IMR-90 (cell line): Measurements from ENCODE around the gene LPGAT1. TPM values are rescaled to one million over a fixed set of nuclear protein-coding genes. Genes with fewer than 3 reads are reported as not detected.
A peak's percentile ranks its signal among the peaks of the same experiment; 100 is the strongest.

ENCODE experiments used
- ATAC-seq: fragments of 200-7000 bp; cut with Tn5 transposase; 2 replicates; pipeline ENCODE4 v1.9.1; 2020; ENCODE audit warnings: low read depth, mild to moderate bottlenecking, moderate library complexity
- BruUV-seq: library from RNA; stranded (reverse); fragments of 400-500 nt; replicated peaks from 2 replicates; lab custom pipeline; 2021; lab: Mats Ljungman, UMichigan
- CTCF ChIA-PET: fragments of 300-600 bp; formaldehyde crosslinking; extraction: SDS; loops from one replicate; lab custom pipeline; 2021; ENCODE audit warnings: antibody characterized with exemption; lab: Yijun Ruan, JAX
- POLR2A ChIA-PET: fragments of 300-600 bp; sonication (Branson Sonifier 250); formaldehyde crosslinking; loops from one replicate; lab custom pipeline; 2022; ENCODE audit warnings: antibody characterized with exemption; ENCODE audit not compliant: unreplicated experiment; lab: Charles Lee
- DNase-seq: peaks from one replicate; pipeline ENCODE4 v3.0.0; 2013
- H2AFZ ChIP-seq: replicated peaks from 2 replicates; pipeline ENCODE3; 2013; ENCODE audit warnings: low read length, mild to moderate bottlenecking; ENCODE audit not compliant: poor library complexity
- H2AK5ac ChIP-seq: 2 replicates; pipeline ENCODE4 v1.6.1; 2013; ENCODE audit warnings: low read depth, low read length, inconsistent platforms
- H2AK9ac ChIP-seq: replicated peaks from 2 replicates; pipeline ENCODE3; 2013; ENCODE audit warnings: mild to moderate bottlenecking, low read depth, low read length, moderate library complexity; ENCODE audit not compliant: poor library complexity
- H2BK120ac ChIP-seq: 2 replicates; pipeline ENCODE4 v1.6.1; 2013; ENCODE audit warnings: low read depth, low read length, inconsistent platforms
- H2BK15ac ChIP-seq: 3 replicates; pipeline ENCODE4 v1.6.1; 2013; ENCODE audit warnings: low read depth, low read length, inconsistent platforms
- H2BK20ac ChIP-seq: 2 replicates; pipeline ENCODE4 v1.6.1; 2013; ENCODE audit warnings: low read depth, mild to moderate bottlenecking, inconsistent platforms, low read length, moderate library complexity
- H2BK5ac ChIP-seq: 2 replicates; pipeline ENCODE4 v1.6.1; 2013; ENCODE audit warnings: mild to moderate bottlenecking, low read depth, low read length, inconsistent platforms; ENCODE audit not compliant: poor library complexity, severe bottlenecking
- H3K14ac ChIP-seq: replicated peaks from 2 replicates; pipeline ENCODE4 v1.6.1; 2013; ENCODE audit warnings: low read depth, low read length, inconsistent platforms
- H3K18ac ChIP-seq: 2 replicates; pipeline ENCODE4 v1.6.1; 2013; ENCODE audit warnings: low read depth, low read length, control low read depth
- H3K23ac ChIP-seq: 2 replicates; pipeline ENCODE4 v1.6.1; 2013; ENCODE audit warnings: low read depth, low read length, inconsistent platforms
- H3K27ac ChIP-seq: 2 replicates; pipeline ENCODE4 v1.5.1; 2013; ENCODE audit warnings: mild to moderate bottlenecking, control low read depth, low read length; ENCODE audit not compliant: insufficient read depth
- H3K27me3 ChIP-seq: 2 replicates; pipeline ENCODE4 v1.6.1; 2013; ENCODE audit warnings: low read length; ENCODE audit not compliant: control insufficient read depth, insufficient read depth
- H3K36me3 ChIP-seq: 2 replicates; pipeline ENCODE4 v1.6.1; 2013; ENCODE audit warnings: low read length, mixed read lengths; ENCODE audit not compliant: control insufficient read depth, insufficient read depth
- H3K4ac ChIP-seq: 2 replicates; pipeline ENCODE4 v1.6.1; 2013; ENCODE audit warnings: low read depth, low read length, inconsistent platforms
- H3K4me1 ChIP-seq: 2 replicates; pipeline ENCODE4 v1.6.1; 2013; ENCODE audit warnings: low read length, mixed read lengths; ENCODE audit not compliant: control insufficient read depth, insufficient read depth
- H3K4me2 ChIP-seq: 2 replicates; pipeline ENCODE4 v1.6.1; 2013; ENCODE audit warnings: low read depth, mild to moderate bottlenecking, control low read depth, low read length, moderate library complexity
- H3K4me3 ChIP-seq: 2 replicates; pipeline ENCODE4 v1.5.1; 2013; ENCODE audit warnings: low read depth, mild to moderate bottlenecking, control low read depth, low read length, moderate library complexity; ENCODE audit not compliant: insufficient read depth
- H3K56ac ChIP-seq: 2 replicates; pipeline ENCODE4 v1.6.1; 2013; ENCODE audit warnings: low read length, inconsistent platforms; ENCODE audit not compliant: insufficient read depth; ENCODE audit errors: extremely low read depth
- H3K79me1 ChIP-seq, 2 experiments: 2 replicates each; pipeline ENCODE4 v1.6.1; 2013; ENCODE audit warnings: low read length in 2 of 2, inconsistent platforms in 1 of 2, low read depth in 1 of 2
- H3K9ac ChIP-seq: 2 replicates; pipeline ENCODE4 v1.6.1; 2013; ENCODE audit warnings: low read depth, low read length, control low read depth
- H3K9me1 ChIP-seq: 2 replicates; pipeline ENCODE4 v1.6.1; 2013; ENCODE audit warnings: low read length, inconsistent platforms; ENCODE audit not compliant: insufficient read depth
- H3K9me3 ChIP-seq: 2 replicates; pipeline ENCODE4 v1.6.1; 2013; ENCODE audit warnings: low read length; ENCODE audit not compliant: control insufficient read depth, insufficient read depth
- H4K20me1 ChIP-seq: 2 replicates; pipeline ENCODE4 v1.6.1; 2013; ENCODE audit warnings: low read length, inconsistent platforms; ENCODE audit not compliant: insufficient read depth
- H4K5ac ChIP-seq: 2 replicates; pipeline ENCODE4 v1.6.1; 2013; ENCODE audit warnings: mild to moderate bottlenecking, low read depth, low read length, control low read depth
- H4K8ac ChIP-seq, 2 experiments: 2 replicates each; pipeline ENCODE4 v1.6.1; 2013; ENCODE audit warnings: low read depth in 2 of 2, low read length in 2 of 2, control low read depth in 1 of 2, inconsistent platforms in 1 of 2
- H4K91ac ChIP-seq: 2 replicates; pipeline ENCODE4 v1.6.1; 2013; ENCODE audit warnings: low read depth, low read length, inconsistent platforms; ENCODE audit not compliant: insufficient read depth
- BHLHE40 ChIP-seq: fragments of 150-350 bp; IDR thresholded peaks from 2 replicates; pipeline ENCODE4 v1.6.1; 2016; ENCODE audit warnings: mild to moderate bottlenecking, low read depth, low read length
- CEBPB ChIP-seq: IDR thresholded peaks from 2 replicates; pipeline ENCODE4 v1.6.1; 2012; ENCODE audit warnings: low read depth, low read length, improper control_type of control experiment
- CHD1 ChIP-seq: IDR thresholded peaks from 2 replicates; pipeline ENCODE4 v1.6.1; 2012; ENCODE audit warnings: low read depth, low read length, improper control_type of control experiment
- ELK1 ChIP-seq: fragments of 150-350 bp; IDR thresholded peaks from 2 replicates; pipeline ENCODE4 v1.6.1; 2016; ENCODE audit warnings: low read depth, mild to moderate bottlenecking, low read length, moderate library complexity, borderline replicate concordance
- FOS ChIP-seq: fragments of 150-350 bp; IDR thresholded peaks from 2 replicates; pipeline ENCODE4 v1.6.1; 2016; ENCODE audit warnings: low read depth, low read length
- MAFK ChIP-seq: IDR thresholded peaks from 2 replicates; pipeline ENCODE4 v1.6.1; 2012; ENCODE audit warnings: low read depth, low read length, improper control_type of control experiment
- MAZ ChIP-seq: IDR thresholded peaks from 2 replicates; pipeline ENCODE4 v1.6.1; 2012; ENCODE audit warnings: low read depth, mild to moderate bottlenecking, low read length, improper control_type of control experiment, moderate library complexity, borderline replicate concordance
- MXI1 ChIP-seq: IDR thresholded peaks from 2 replicates; pipeline ENCODE4 v1.6.1; 2012; ENCODE audit warnings: low read depth, mild to moderate bottlenecking, low read length, moderate library complexity, borderline replicate concordance
- NFE2L2 ChIP-seq: fragments of 150-350 bp; IDR thresholded peaks from 2 replicates; pipeline ENCODE4 v1.6.1; 2016; ENCODE audit warnings: low read depth, mild to moderate bottlenecking, low read length
- POLR2A ChIP-seq: IDR thresholded peaks from 2 replicates; pipeline ENCODE4 v1.6.1; 2012; ENCODE audit warnings: mild to moderate bottlenecking, low read depth, low read length
- RAD21 ChIP-seq: IDR thresholded peaks from 2 replicates; pipeline ENCODE4 v1.6.1; 2012; ENCODE audit warnings: low read length, improper control_type of control experiment
- RCOR1 ChIP-seq: IDR thresholded peaks from 2 replicates; pipeline ENCODE4 v1.6.1; 2012; ENCODE audit warnings: mild to moderate bottlenecking, low read length, improper control_type of control experiment; ENCODE audit not compliant: insufficient replicate concordance
- RFX5 ChIP-seq: IDR thresholded peaks from 2 replicates; pipeline ENCODE4 v1.8.0; 2012; ENCODE audit warnings: low read depth, mild to moderate bottlenecking, low read length, moderate library complexity
- SMC3 ChIP-seq: fragments of 150-350 bp; IDR thresholded peaks from 2 replicates; pipeline ENCODE4 v1.6.1; 2016; ENCODE audit warnings: low read depth, mild to moderate bottlenecking, antibody characterized with exemption, low read length, moderate library complexity
- WGBS, 2 experiments: methylation state at CpG; one replicate each; pipeline versions ENCODE4 v1.1.5 to v1.1.7; 2013; ENCODE audit warnings: missing lambda C conversion rate in 2 of 2; ENCODE audit not compliant: insufficient read length in 1 of 2; ENCODE audit errors: extremely low coverage in 2 of 2; 5-methylcytosine and 5-hydroxymethylcytosine counted together
- dilution Hi-C: fragments of 300-500 bp; cut with HindIII; formaldehyde crosslinking; loops from one replicate; pipeline ENCODE4 v1.14.3; 2018; ENCODE audit warnings: low sequenced_read_pairs; ENCODE audit not compliant: unreplicated experiment
- in situ Hi-C: fragments of 300-500 bp; cut with MboI; formaldehyde crosslinking; loops from 3 replicates; pipeline ENCODE4 v1.14.3; 2019; ENCODE audit warnings: low sequenced_read_pairs, inconsistent platforms, mixed read lengths
- intact Hi-C: fragments of 100-400 bp; cut with micrococcal nuclease; formaldehyde crosslinking; loops from 2 replicates; pipeline ENCODE4 v1.10.0; 2022
- polyA plus RNA-seq, 3 experiments: library from polyadenylated mRNA; depleted of rRNA; stranded (reverse); fragments of >200 nt; gene quantifications; 2 replicates each; pipeline ENCODE4 v1.2.3, GENCODE V29; 2012; ENCODE audit warnings: low replicate concordance in 1 of 3
- total RNA-seq: library from RNA; depleted of rRNA; stranded (reverse); fragments of >200 nt; gene quantifications from 2 replicates; pipeline ENCODE4 v1.2.3, GENCODE V29; 2012
- TF ChIP-seq, protein P1 (sequence below): conservative IDR thresholded peaks from 2 replicates; pipeline ENCODE4 v1.5.1; 2012; ENCODE audit warnings: mild to moderate bottlenecking, low read depth, low read length, improper control_type of control experiment
- TF ChIP-seq, protein P2 (sequence below): fragments of 150-350 bp; IDR thresholded peaks from 2 replicates; pipeline ENCODE4 v1.6.1; 2017; ENCODE audit warnings: mild to moderate bottlenecking, antibody characterized with exemption, low read length, low read depth

Gene LPGAT1
- total and polyA plus RNA-seq, 2 of the 4 experiments (the other 2 are of a cell fraction): 6.7 to 13.6 TPM

- H2AK9ac ChIP-seq: peak overlapping the region; percentile 26
- H4K20me1 ChIP-seq: no peaks in the 10 kb centered on the region
- ATAC-seq (peak; percentile 68), DNase-seq (peak; percentile 25)
- peak overlapping the region; percentile 62 for H2AFZ ChIP-seq
- H3K9me1 ChIP-seq: no peaks in the 10 kb centered on the region
- H2AK5ac ChIP-seq: no peak overlapping the region
- no peak overlapping the region for H3K4me3 ChIP-seq
- ChIA-PET POLR2A (no interaction called here), CTCF (interaction anchor here (0.6 kb wide), 1 partner anchor 258 kb away, joined by 5 read pairs; no protein-coding TSS in a partner anchor)
- H2BK5ac ChIP-seq: no peak overlapping the region
- no TSS peak for BruUV-seq
- H2BK120ac ChIP-seq: no peak overlapping the region
- H4K8ac ChIP-seq: no peak overlapping the region
- no peak overlapping the region for H3K27ac ChIP-seq
- H3K4ac ChIP-seq: no peak overlapping the region
- no peak for TF ChIP-seq SMC3
- no peak for TF ChIP-seq CHD1
- no peak for TF ChIP-seq BHLHE40
- TF ChIP-seq, protein P1, sequence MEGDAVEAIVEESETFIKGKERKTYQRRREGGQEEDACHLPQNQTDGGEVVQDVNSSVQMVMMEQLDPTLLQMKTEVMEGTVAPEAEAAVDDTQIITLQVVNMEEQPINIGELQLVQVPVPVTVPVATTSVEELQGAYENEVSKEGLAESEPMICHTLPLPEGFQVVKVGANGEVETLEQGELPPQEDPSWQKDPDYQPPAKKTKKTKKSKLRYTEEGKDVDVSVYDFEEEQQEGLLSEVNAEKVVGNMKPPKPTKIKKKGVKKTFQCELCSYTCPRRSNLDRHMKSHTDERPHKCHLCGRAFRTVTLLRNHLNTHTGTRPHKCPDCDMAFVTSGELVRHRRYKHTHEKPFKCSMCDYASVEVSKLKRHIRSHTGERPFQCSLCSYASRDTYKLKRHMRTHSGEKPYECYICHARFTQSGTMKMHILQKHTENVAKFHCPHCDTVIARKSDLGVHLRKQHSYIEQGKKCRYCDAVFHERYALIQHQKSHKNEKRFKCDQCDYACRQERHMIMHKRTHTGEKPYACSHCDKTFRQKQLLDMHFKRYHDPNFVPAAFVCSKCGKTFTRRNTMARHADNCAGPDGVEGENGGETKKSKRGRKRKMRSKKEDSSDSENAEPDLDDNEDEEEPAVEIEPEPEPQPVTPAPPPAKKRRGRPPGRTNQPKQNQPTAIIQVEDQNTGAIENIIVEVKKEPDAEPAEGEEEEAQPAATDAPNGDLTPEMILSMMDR: no peak
- TF ChIP-seq MAFK: no peak
- TF ChIP-seq CEBPB: no peak
- no peak for TF ChIP-seq MAZ
- TF ChIP-seq, protein P2, sequence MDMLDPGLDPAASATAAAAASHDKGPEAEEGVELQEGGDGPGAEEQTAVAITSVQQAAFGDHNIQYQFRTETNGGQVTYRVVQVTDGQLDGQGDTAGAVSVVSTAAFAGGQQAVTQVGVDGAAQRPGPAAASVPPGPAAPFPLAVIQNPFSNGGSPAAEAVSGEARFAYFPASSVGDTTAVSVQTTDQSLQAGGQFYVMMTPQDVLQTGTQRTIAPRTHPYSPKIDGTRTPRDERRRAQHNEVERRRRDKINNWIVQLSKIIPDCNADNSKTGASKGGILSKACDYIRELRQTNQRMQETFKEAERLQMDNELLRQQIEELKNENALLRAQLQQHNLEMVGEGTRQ: no peak
- no peak for TF ChIP-seq ELK1
- no peak for TF ChIP-seq RAD21
- no peak for TF ChIP-seq RFX5
- TF ChIP-seq POLR2A: no peak
- TF ChIP-seq MXI1: no peak
- TF ChIP-seq RCOR1: no peak
- TF ChIP-seq FOS: no peak
- no peak for TF ChIP-seq NFE2L2
- no peak overlapping the region for H3K9ac ChIP-seq
- dilution Hi-C loops: no loop called here
- H4K5ac ChIP-seq: no peak overlapping the region
- no peak overlapping the region for H2BK20ac ChIP-seq
- H4K91ac ChIP-seq: no peak overlapping the region
- intact Hi-C loops: no loop called here
- no peak overlapping the region for H3K56ac ChIP-seq
- H3K4me1 ChIP-seq: peaks cover 3% of the 10 kb centered on the region; the same call in 1 of the 2 replicates
- no CpG with 5 or more reads among the region's 6 CpGs for WGBS, 2 experiments
- H3K79me1 ChIP-seq: no peaks in the 10 kb centered on the region
- in situ Hi-C loops: no loop called here
- no peaks in the 10 kb centered on the region for H3K36me3 ChIP-seq
- no peak overlapping the region for H3K23ac ChIP-seq
- no peak overlapping the region for H3K14ac ChIP-seq
- no peak overlapping the region for H3K18ac ChIP-seq
- no peak overlapping the region for H2BK15ac ChIP-seq
- no peaks in the 10 kb centered on the region for H3K9me3 ChIP-seq
- peaks cover 16% of the 10 kb centered on the region for H3K27me3 ChIP-seq
- no peak overlapping the region for H3K4me2 ChIP-seq
These were observed 125.0 kb downstream of the LPGAT1 start for GRCh38 chr1:211705467-211706091.
